Endothelial cell of umbilical vein (primary cell): ENCODE measurements around the gene DPH1. TPM values are rescaled to one million over a fixed set of nuclear protein-coding genes. Genes with fewer than 3 reads are reported as not detected.

ENCODE experiments used
- BruUV-seq: library from RNA; stranded (reverse); fragments of 400-500 nt; replicated peaks from 2 replicates; lab custom pipeline; 2021; lab: Mats Ljungman, UMichigan
- CTCF ChIA-PET: fragments of 300-600, 350-600 bp; sonication (Branson Sonifier 250); formaldehyde crosslinking; loops from one replicate; lab custom pipeline; 2021; ENCODE audit warnings: antibody characterized with exemption, inconsistent platforms; lab: Charles Lee
- POLR2A ChIA-PET: fragments of 300-600, 350-600 bp; sonication (Branson Sonifier 250); formaldehyde crosslinking; loops from one replicate; lab custom pipeline; 2021; ENCODE audit warnings: antibody characterized with exemption, inconsistent platforms; lab: Charles Lee
- DNase-seq: peaks from one replicate; pipeline ENCODE4 v3.0.0-alpha.2; 2011; ENCODE audit warnings: low read depth, low spot score
- FAIRE-seq: peaks from 2 replicates; lab custom pipeline; 2011; peaks lifted over from hg19 to GRCh38; lab: Jason Lieb, UNC
- H2AFZ ChIP-seq: 2 replicates; pipeline ENCODE4 v1.6.0; 2012; ENCODE audit warnings: low read depth, low read length, control low read depth, inconsistent platforms
- H3K27ac ChIP-seq: 2 replicates; pipeline ENCODE4 v1.5.1; 2011; ENCODE audit warnings: low read depth, mild to moderate bottlenecking, control low read depth, low read length, moderate library complexity; ENCODE audit not compliant: insufficient read depth
- H3K27me3 ChIP-seq, 2 experiments: 2 replicates each; pipeline versions ENCODE4 v1.6.0 to v1.6.1; 2011; ENCODE audit warnings: low read length in 2 of 2, mixed read lengths in 1 of 2; ENCODE audit not compliant: control insufficient read depth in 2 of 2, insufficient read depth in 2 of 2
- H3K36me3 ChIP-seq, 2 experiments: 2 replicates in 1 of 2; 3 replicates in 1 of 2; pipeline ENCODE4 v1.5.1; 2011; ENCODE audit warnings: low read length in 2 of 2, mild to moderate bottlenecking in 1 of 2, moderate library complexity in 1 of 2; ENCODE audit not compliant: control insufficient read depth in 2 of 2, insufficient read depth in 2 of 2; ENCODE audit errors: extremely low read depth in 1 of 2
- H3K4me1 ChIP-seq: 3 replicates; pipeline ENCODE4 v1.5.1; 2011; ENCODE audit warnings: mild to moderate bottlenecking, low read length; ENCODE audit not compliant: control insufficient read depth, insufficient read depth; ENCODE audit errors: extremely low read depth
- H3K4me2 ChIP-seq: 2 replicates; pipeline ENCODE4 v1.6.1; 2011; ENCODE audit warnings: low read length, control low read depth, mixed read lengths; ENCODE audit not compliant: insufficient read depth
- H3K4me3 ChIP-seq, 3 experiments: fragments of 200-600 bp in 1 of 3; sonication (generic), shearing (Covaris generic) in 1 of 3; replicated peaks in 1 of 3; 2 replicates each; pipeline ENCODE4 v1.5.1; 2011 to 2016; ENCODE audit warnings: control low read depth in 3 of 3, low read length in 3 of 3, mild to moderate bottlenecking in 2 of 3, inconsistent platforms in 1 of 3, low read depth in 1 of 3, moderate library complexity in 1 of 3; ENCODE audit not compliant: insufficient read depth in 1 of 3
- H3K79me2 ChIP-seq: 2 replicates; pipeline ENCODE4 v1.6.0; 2012; ENCODE audit warnings: low read length, inconsistent platforms; ENCODE audit not compliant: control insufficient read depth, insufficient read depth
- H3K9ac ChIP-seq: replicated peaks from 2 replicates; pipeline ENCODE3; 2011; ENCODE audit warnings: low read length, control low read depth; ENCODE audit not compliant: insufficient read depth; ENCODE audit errors: extremely low read depth
- H3K9me1 ChIP-seq: replicated peaks from 3 replicates; pipeline ENCODE4 v1.6.0; 2011; ENCODE audit warnings: mild to moderate bottlenecking, low read length; ENCODE audit not compliant: control insufficient read depth, insufficient read depth; ENCODE audit errors: extremely low read depth
- H3K9me3 ChIP-seq: replicated peaks from 2 replicates; pipeline ENCODE4 v1.5.1; 2012; ENCODE audit warnings: low read length, inconsistent platforms; ENCODE audit not compliant: control insufficient read depth, insufficient read depth
- H4K20me1 ChIP-seq: replicated peaks from 2 replicates; pipeline ENCODE3; 2011; ENCODE audit warnings: mild to moderate bottlenecking, low read length; ENCODE audit not compliant: control insufficient read depth, insufficient read depth; ENCODE audit errors: extremely low read depth
- MYC ChIP-seq: IDR thresholded peaks from one replicate; pipeline ENCODE4 v1.6.1; 2011; ENCODE audit warnings: mild to moderate bottlenecking, low read depth, low read length
- POLR2A ChIP-seq: IDR thresholded peaks from 2 replicates; pipeline ENCODE4 v1.6.1; 2012; ENCODE audit warnings: low read depth, mild to moderate bottlenecking, control low read depth, low read length
- POLR2AphosphoS5 ChIP-seq: IDR thresholded peaks from 2 replicates; pipeline ENCODE4 v1.6.1; 2012; ENCODE audit warnings: low read depth, mild to moderate bottlenecking, control low read depth, low read length, moderate library complexity; ENCODE audit not compliant: insufficient read depth
- dilution Hi-C: fragments of 300-500 bp; cut with MboI; formaldehyde crosslinking; loops from one replicate; pipeline ENCODE4 v1.15.0; 2019; ENCODE audit warnings: low sequenced_read_pairs; ENCODE audit not compliant: extremely low pct_ligation_motif_present
- intact Hi-C: fragments of 100-400 bp; cut with micrococcal nuclease; formaldehyde crosslinking; loops from one replicate; pipeline ENCODE4 v1.10.0; 2022
- polyA plus RNA-seq, 4 experiments: library from polyadenylated mRNA; depleted of rRNA in 3 of 4; stranded (reverse) in 3 of 4; unstranded in 1 of 4; fragments of >200 nt; gene quantifications; 2 replicates each; pipeline versions ENCODE4 v1.2.1 to v1.2.3, GENCODE V29; 2011 to 2012; ENCODE audit warnings: missing spikeins in 1 of 4
- total RNA-seq: library from RNA; stranded (reverse); gene quantifications from 2 replicates; pipeline ENCODE4 v1.2.3, GENCODE V29; 2021
- TF ChIP-seq, protein P1 (sequence below), 2 donors: IDR thresholded peaks; 1 replicate in 1 of 2; 2 replicates in 1 of 2; pipeline ENCODE4 v1.5.1; 2011; ENCODE audit warnings: low read length in 2 of 2, mild to moderate bottlenecking in 2 of 2, moderate library complexity in 2 of 2, control low read depth in 1 of 2, inconsistent platforms in 1 of 2, low read depth in 1 of 2; ENCODE audit not compliant: insufficient read depth in 1 of 2; ENCODE audit errors: extremely low read depth in 1 of 2

The DPH1 gene
- total and polyA plus RNA-seq, 2 donors (not counting 3 experiments of a cell fraction or from before 2014, with no cell fraction given): 37.8 to 45.6 TPM

GRCh38 chr17:2041561-2042389, 11.8 kb downstream of the DPH1 start, which contains the start of gene OVCA2:
Gene OVCA2 (plus strand): TSS chr17:2042022. CDS start chr17:2042048, 26 bp downstream.
- dilution Hi-C loops: no loop called here
- CTCF ChIA-PET: interaction anchor here (0.8 to 2.7 kb wide), 5 partner anchors 13 to 203 kb away, joined by 3 to 20 read pairs (median 3); partner anchors contain the start of gene RTN4RL1
- H4K20me1 ChIP-seq: no peaks in the 10 kb centered on the region

More at GRCh38 chr17:2041561-2042389, 11.8 kb downstream of the DPH1 start, which contains the start of gene OVCA2:
- H3K4me1 ChIP-seq: peaks cover 7% of the 10 kb centered on the region
- H3K27ac ChIP-seq: peak within 1 kb of the TSS; percentile 80
- TF ChIP-seq, protein P1, sequence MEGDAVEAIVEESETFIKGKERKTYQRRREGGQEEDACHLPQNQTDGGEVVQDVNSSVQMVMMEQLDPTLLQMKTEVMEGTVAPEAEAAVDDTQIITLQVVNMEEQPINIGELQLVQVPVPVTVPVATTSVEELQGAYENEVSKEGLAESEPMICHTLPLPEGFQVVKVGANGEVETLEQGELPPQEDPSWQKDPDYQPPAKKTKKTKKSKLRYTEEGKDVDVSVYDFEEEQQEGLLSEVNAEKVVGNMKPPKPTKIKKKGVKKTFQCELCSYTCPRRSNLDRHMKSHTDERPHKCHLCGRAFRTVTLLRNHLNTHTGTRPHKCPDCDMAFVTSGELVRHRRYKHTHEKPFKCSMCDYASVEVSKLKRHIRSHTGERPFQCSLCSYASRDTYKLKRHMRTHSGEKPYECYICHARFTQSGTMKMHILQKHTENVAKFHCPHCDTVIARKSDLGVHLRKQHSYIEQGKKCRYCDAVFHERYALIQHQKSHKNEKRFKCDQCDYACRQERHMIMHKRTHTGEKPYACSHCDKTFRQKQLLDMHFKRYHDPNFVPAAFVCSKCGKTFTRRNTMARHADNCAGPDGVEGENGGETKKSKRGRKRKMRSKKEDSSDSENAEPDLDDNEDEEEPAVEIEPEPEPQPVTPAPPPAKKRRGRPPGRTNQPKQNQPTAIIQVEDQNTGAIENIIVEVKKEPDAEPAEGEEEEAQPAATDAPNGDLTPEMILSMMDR (IDR thresholded peaks at IDR 0.05; ENCODE audit: extremely low read depth in 1 of 2, insufficient read depth in 1 of 2, low read depth in 1 of 2, low read length in 2 of 2): peak; percentile 45 to 60
- TF ChIP-seq POLR2AphosphoS5 (peak; percentile 90), MYC (no peak), POLR2A (peak; percentile 87)
- BruUV-seq: no TSS peak
- peaks cover 5 to 18% of the 10 kb centered on the region in 2 experiments for H3K36me3 ChIP-seq
- DNase-seq (peak; percentile 93), FAIRE-seq (peak; percentile 96)
- no peaks in the 10 kb centered on the region for H3K27me3 ChIP-seq
- H3K9me1 ChIP-seq: no peaks in the 10 kb centered on the region
- peak within 1 kb of the TSS; percentile 92 for H3K9ac ChIP-seq
- no peaks in the 10 kb centered on the region for H3K9me3 ChIP-seq
- peak within 1 kb of the TSS; percentile 95 for H2AFZ ChIP-seq
- H3K79me2 ChIP-seq: peaks cover 17% of the 10 kb centered on the region
- intact Hi-C loops: loop anchor here (1.0 kb wide), 1 partner anchor 11 kb away; the partner anchor contains the start of gene DPH1
- H3K4me2 ChIP-seq: peak within 1 kb of the TSS; percentile 86
- POLR2A ChIA-PET: no interaction called here
- peak within 1 kb of the TSS; percentile 50 to 90 (median 80) for H3K4me3 ChIP-seq
